Medulla oblongata (tissue), 1 donor: ENCODE results near the gene KDM4D.
A peak's percentile ranks its signal among the peaks of the same experiment; 100 is the strongest.
"Not testable (repeated sequence)": the region's sequence is repeated elsewhere in the genome, so short reads cannot be mapped to it uniquely, and the experiment has no call there.

Experiments
- DNase-seq: peaks from one replicate; pipeline ENCODE4 v3.0.0-alpha.2; 2015; ENCODE audit errors: extremely low spot score

The KDM4D gene

GRCh38 chr11:94958121-94958696, 15.3 kb upstream of the KDM4D start:
- DNase-seq, result no peak

GRCh38 chr11:94959179-94959578, 14.3 kb upstream of the KDM4D start:
- DNase-seq, result no peak

- DNase-seq, result no peak
Measured at GRCh38 chr11:94960488-94960887, 13.0 kb upstream of the KDM4D start.

- no peak for DNase-seq
Measured at GRCh38 chr11:94961255-94961654, 12.3 kb upstream of the KDM4D start.

GRCh38 chr11:94964934-94965333, 8.6 kb upstream of the KDM4D start:
- DNase-seq, result no peak

GRCh38 chr11:94968334-94968958, 5.1 kb upstream of the KDM4D start:
- DNase-seq, result peak; percentile 14

GRCh38 chr11:94972700-94973098, 810 bp upstream of the KDM4D start:
- DNase-seq, result no peak

DNA sequence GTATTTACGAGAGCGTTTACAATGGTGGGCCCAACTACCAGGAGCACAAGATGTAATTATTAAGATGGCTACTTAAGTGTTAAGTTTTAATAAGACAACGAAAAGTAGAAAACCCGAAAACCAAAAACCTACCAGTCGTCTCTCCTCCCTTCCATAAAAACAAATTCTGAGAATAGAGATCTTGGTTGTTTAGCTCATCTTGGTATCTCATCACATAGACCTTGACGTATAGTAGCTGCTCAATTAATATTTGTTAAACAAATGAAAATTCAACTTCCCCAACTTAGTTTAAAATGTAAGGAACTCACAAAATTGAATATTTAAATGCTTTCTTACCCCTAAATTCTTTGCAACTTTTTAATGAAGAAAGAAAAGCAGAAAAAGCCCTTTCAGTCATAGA, 669 bp downstream of the KDM4D start:
- DNase-seq, result no peak

GRCh38 chr11:94975599-94975998, 2.1 kb downstream of the KDM4D start:
- DNase-seq, result no peak

DNA sequence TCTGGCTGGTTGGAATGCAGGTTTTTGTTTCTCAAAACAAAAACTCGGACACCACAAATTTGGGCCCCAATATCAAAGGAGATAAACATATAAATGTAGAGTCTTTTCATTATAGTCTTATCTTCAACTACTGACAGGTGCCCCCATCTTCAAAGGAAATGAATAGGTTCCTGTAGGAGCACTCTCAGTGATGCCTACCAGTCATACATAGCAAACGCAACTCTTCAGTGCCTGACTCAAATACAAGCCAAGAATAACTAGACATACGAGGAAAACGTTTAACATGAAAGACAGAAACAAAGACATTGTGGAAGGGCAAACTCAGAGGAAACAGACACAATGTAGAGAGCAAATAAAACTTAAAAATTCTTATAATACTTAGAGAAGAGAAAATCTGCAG, 13.9 kb downstream of the KDM4D start:
- no peak for DNase-seq

GRCh38 chr11:94988748-94989147, 15.2 kb downstream of the KDM4D start:
- DNase-seq, result no peak

GRCh38 chr11:94993400-94993943, 20.0 kb downstream of the KDM4D start:
- DNase-seq, result no peak

GRCh38 chr11:94997437-94997836, 23.9 kb downstream of the KDM4D start:
- DNase-seq, result no peak

- DNase-seq, result no peak
Measured at GRCh38 chr11:94998285-94998684, 24.8 kb downstream of the KDM4D start.

- no peak for DNase-seq
Measured at GRCh38 chr11:95003716-95004115, 30.2 kb downstream of the KDM4D start.

DNA sequence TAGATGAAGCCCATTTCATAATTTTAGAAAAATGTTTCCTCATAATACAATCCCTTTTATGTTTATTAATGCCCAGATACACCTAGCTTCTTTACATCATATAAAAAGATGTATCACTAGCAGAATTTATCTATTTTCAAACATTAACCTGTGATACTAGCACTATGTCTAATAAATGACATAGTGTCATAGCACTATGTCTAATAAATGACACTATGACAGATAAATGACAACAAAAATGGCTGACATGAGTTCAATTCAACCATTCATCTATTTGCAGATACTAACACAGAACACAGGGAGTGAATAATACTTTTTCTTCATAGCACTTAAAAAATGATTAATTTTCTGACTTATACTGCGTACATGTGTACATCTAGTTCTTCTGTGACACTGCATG, 32.1 kb downstream of the KDM4D start:
- no peak for DNase-seq

DNA sequence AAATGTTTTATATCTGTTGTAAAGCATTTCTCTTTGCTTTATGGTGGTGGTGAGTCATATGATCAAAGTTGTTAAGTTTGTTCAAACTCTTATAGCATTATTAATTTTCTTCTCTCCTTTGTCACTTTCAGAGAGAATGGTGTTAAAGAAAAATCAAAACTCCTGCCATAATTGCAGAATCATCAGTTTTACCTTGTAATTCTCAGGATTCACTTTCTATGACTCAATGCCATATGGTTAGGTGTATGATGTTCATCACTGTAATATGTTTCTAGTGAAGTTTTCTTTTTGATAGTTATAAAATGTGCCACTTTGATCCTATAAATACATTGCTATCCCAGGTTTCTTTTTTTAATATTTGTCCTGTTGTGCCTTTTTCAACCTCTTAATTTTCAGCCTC, 37.9 kb downstream of the KDM4D start:
- DNase-seq, result no peak

GRCh38 chr11:95014184-95014821, 40.8 kb downstream of the KDM4D start:
- DNase-seq, result no peak

DNA sequence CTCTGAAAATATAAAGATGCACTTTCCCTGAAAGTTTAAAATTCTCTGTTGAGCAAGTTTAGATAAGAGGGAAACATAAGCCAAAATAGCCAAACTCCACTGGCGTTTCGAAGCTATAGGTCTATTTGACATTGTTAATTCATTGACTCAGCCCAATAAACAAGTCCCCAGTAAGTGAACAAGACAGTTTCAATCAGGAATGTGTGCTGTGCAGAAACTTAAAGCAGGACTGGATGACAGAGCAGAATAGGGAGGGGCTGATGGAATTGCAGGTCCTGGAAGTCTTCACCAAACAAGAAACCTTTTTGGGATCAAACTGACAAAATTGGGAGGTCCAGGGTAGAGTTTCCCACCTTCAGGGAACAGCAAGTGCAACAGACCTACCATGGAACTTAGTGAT, 42.6 kb downstream of the KDM4D start:
- no peak for DNase-seq

GRCh38 chr11:95021468-95021867, 48.0 kb downstream of the KDM4D start:
- not testable (repeated sequence) for DNase-seq

DNA sequence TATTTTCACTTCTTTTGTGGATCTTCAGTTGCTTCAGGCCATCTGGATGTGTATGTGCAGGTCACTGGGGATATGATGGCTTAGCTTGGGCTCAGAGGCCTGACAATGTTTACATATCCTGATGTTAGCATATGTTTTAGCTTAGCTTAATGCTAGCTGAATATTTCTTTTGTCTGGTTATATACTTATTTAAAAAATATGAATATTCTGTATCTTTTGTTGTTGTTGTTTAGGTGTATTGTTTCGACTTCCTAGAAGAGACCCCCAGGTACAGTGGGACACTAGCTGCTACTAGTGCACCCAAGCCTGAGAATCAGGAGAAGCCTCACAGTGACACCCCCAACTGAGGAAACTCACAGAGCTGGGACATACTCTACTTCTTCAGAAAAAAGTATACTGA, 51.4 kb downstream of the KDM4D start, which contains the start of gene KDM4E:
Gene KDM4E (plus strand): TSS at position 301 of the 400 bp plus-strand sequence. CDS start 300 bp downstream, outside the sequence.
- no peak for DNase-seq

GRCh38 chr11:95025594-95025993, 52.1 kb downstream of the KDM4D start:
- DNase-seq, result not testable (repeated sequence)

GRCh38 chr11:95028357-95028756, 54.8 kb downstream of the KDM4D start:
- DNase-seq, result no peak
